T follicular helper cell (primary cell): ENCODE results near the gene KCNN3.

Experiments used
- DNase-seq: peaks from one replicate; pipeline ENCODE4 v3.0.0-alpha.2; 2020; ENCODE audit warnings: low read depth

Gene KCNN3

GRCh38 chr1:154659823-154660592 lies 210.1 kb downstream of the KCNN3 start:
- DNase-seq = no peak

GRCh38 chr1:154657556-154657955 lies 212.5 kb downstream of the KCNN3 start:
- no peak for DNase-seq

GRCh38 chr1:154652893-154653292 lies 217.2 kb downstream of the KCNN3 start:
- no peak for DNase-seq
